Neuronal stem cell (in vitro differentiated cells): Measurements from ENCODE around the gene NUP98.
"Not testable (repeated sequence)": the region's sequence is repeated elsewhere in the genome, so short reads cannot be mapped to it uniquely, and the experiment has no call there.

Source experiments
- DNase-seq: peaks from one replicate; pipeline ENCODE4 v3.0.0-alpha.2; 2013; ENCODE audit warnings: low spot score
- H2AFZ ChIP-seq: one replicate; pipeline ENCODE4 v1.6.1; 2013; ENCODE audit warnings: mild to moderate bottlenecking, low read length, inconsistent platforms
- H2AK5ac ChIP-seq: 2 replicates; pipeline ENCODE4 v1.6.1; 2013; ENCODE audit warnings: low read depth, mild to moderate bottlenecking, inconsistent platforms, low read length, moderate library complexity, mixed read lengths
- H2BK120ac ChIP-seq: 2 replicates; pipeline ENCODE4 v1.6.1; 2013; ENCODE audit warnings: low read depth, mild to moderate bottlenecking, inconsistent platforms, low read length, moderate library complexity, mixed read lengths
- H2BK12ac ChIP-seq: one replicate; pipeline ENCODE4 v1.6.1; 2013; ENCODE audit warnings: low read length, inconsistent platforms
- H2BK15ac ChIP-seq: 2 replicates; pipeline ENCODE4 v1.6.1; 2013; ENCODE audit warnings: mild to moderate bottlenecking, low read length, inconsistent platforms, mixed read lengths
- H2BK5ac ChIP-seq: one replicate; pipeline ENCODE4 v1.6.1; 2013; ENCODE audit warnings: inconsistent platforms, mild to moderate bottlenecking, low read length, moderate library complexity
- H3K14ac ChIP-seq: one replicate; pipeline ENCODE4 v1.6.1; 2013; ENCODE audit warnings: low read length, inconsistent platforms
- H3K18ac ChIP-seq: 2 replicates; pipeline ENCODE4 v1.6.1; 2013; ENCODE audit warnings: low read length, inconsistent platforms
- H3K23ac ChIP-seq: 2 replicates; pipeline ENCODE4 v1.6.1; 2013; ENCODE audit warnings: low read depth, mild to moderate bottlenecking, mixed read lengths, low read length, inconsistent platforms; ENCODE audit not compliant: poor library complexity
- H3K27ac ChIP-seq: replicated peaks from 3 replicates; pipeline ENCODE4 v1.5.1; 2013; ENCODE audit warnings: low read length, inconsistent platforms
- H3K27me3 ChIP-seq, 3 experiments: 2 replicates each; pipeline ENCODE4 v1.6.1; 2013; ENCODE audit warnings: low read length in 3 of 3, mild to moderate bottlenecking in 2 of 3, inconsistent platforms in 1 of 3, low read depth in 1 of 3, mixed read lengths in 1 of 3, moderate library complexity in 1 of 3; ENCODE audit not compliant: control insufficient read depth in 3 of 3, insufficient read depth in 3 of 3
- H3K36me3 ChIP-seq, 2 donors: replicated peaks in 1 of 2; 2 replicates each; pipeline ENCODE4 v1.6.1; 2013; ENCODE audit warnings: low read length in 2 of 2; ENCODE audit not compliant: control insufficient read depth in 2 of 2, insufficient read depth in 2 of 2
- H3K4ac ChIP-seq: 2 replicates; pipeline ENCODE4 v1.6.1; 2013; ENCODE audit warnings: inconsistent platforms, mild to moderate bottlenecking, low read length, moderate library complexity
- H3K4me1 ChIP-seq, 2 donors: 1 replicate in 1 of 2; 2 replicates in 1 of 2; pipeline ENCODE4 v1.6.1; 2013; ENCODE audit warnings: low read length in 2 of 2, low read depth in 1 of 2; ENCODE audit not compliant: control insufficient read depth in 2 of 2, insufficient read depth in 1 of 2
- H3K4me2 ChIP-seq: one replicate; pipeline ENCODE4 v1.6.1; 2013; ENCODE audit warnings: mild to moderate bottlenecking, low read length, inconsistent platforms; ENCODE audit not compliant: insufficient read depth, poor library complexity, severe bottlenecking
- H3K4me3 ChIP-seq, 2 donors: 2 replicates each; pipeline ENCODE4 v1.5.1; 2013; ENCODE audit warnings: low read length in 2 of 2, mild to moderate bottlenecking in 2 of 2, inconsistent platforms in 1 of 2, moderate library complexity in 1 of 2
- H3K79me1 ChIP-seq: one replicate; pipeline ENCODE4 v1.6.1; 2013; ENCODE audit warnings: low read depth, mild to moderate bottlenecking, inconsistent platforms, low read length, moderate library complexity
- H3K9ac ChIP-seq: one replicate; pipeline ENCODE4 v1.6.1; 2013; ENCODE audit warnings: mild to moderate bottlenecking, low read depth, low read length, inconsistent platforms; ENCODE audit not compliant: poor library complexity
- H3K9me3 ChIP-seq, 2 donors: replicated peaks in 1 of 2; 2 replicates each; pipeline versions ENCODE3 to v1.6.1; 2013; ENCODE audit warnings: low read length in 2 of 2, mild to moderate bottlenecking in 2 of 2, inconsistent platforms in 1 of 2, low read depth in 1 of 2, mixed read lengths in 1 of 2, moderate library complexity in 1 of 2; ENCODE audit not compliant: control insufficient read depth in 2 of 2, insufficient read depth in 1 of 2
- H4K8ac ChIP-seq: one replicate; pipeline ENCODE4 v1.6.1; 2013; ENCODE audit warnings: low read depth, mild to moderate bottlenecking, inconsistent platforms, low read length, moderate library complexity
- H4K91ac ChIP-seq: one replicate; pipeline ENCODE4 v1.6.1; 2013; ENCODE audit warnings: low read length, low read depth, mild to moderate bottlenecking, inconsistent platforms; ENCODE audit not compliant: poor library complexity
- WGBS, 2 donors: extraction: QIAGEN DNeasy Blood & Tissue Kit; methylation state at CpG; one replicate each; pipeline ENCODE4 v1.1.7; 2013; ENCODE audit warnings: missing lambda C conversion rate in 2 of 2, mixed read lengths in 1 of 2; ENCODE audit not compliant: insufficient read length in 2 of 2, insufficient replicate concordance in 1 of 2; ENCODE audit errors: extremely low coverage in 2 of 2; 5-methylcytosine and 5-hydroxymethylcytosine counted together

NUP98 gene

DNA sequence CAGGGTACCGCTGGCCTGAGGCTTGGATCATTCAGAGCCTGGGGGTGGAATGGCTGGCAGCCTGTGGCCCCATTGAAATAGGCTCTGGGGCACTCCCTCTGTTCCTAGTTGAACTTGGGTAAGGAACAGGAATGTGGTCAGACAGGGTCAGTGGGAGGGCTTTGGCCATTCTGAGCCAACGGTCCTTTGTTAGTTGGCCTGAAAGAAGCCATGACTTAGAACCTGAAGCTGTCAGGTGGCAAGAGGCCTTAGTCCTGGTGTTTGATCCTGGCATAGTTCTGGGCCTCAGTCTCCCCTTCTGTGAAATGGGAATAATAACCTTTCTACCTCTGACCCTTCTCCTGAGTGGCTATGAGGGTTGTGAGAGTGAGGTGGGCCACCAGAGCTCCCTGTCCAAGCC lies 19.3 kb upstream of the NUP98 start:
- Histone ChIP-seq H2BK15ac (no peak overlapping the region), H3K27me3 (no peaks in the 10 kb centered on the region), H3K27ac (no peak overlapping the region)

GRCh38 chr11:3815845-3816244 lies 18.5 kb upstream of the NUP98 start:
- WGBS, 2 donors = no CpG with 5 or more reads among the region's 4 CpGs
- no peak overlapping the region for H3K9ac ChIP-seq
- no peak overlapping the region for H3K14ac ChIP-seq
- no peaks in the 10 kb centered on the region for H3K79me1 ChIP-seq
- H2BK120ac ChIP-seq = no peak overlapping the region
- H4K91ac ChIP-seq = no peak overlapping the region
- no peak overlapping the region for H2AFZ ChIP-seq
- H3K36me3 ChIP-seq = peaks cover 0 to 14% of the 10 kb centered on the region in 2 donors
- no peak overlapping the region for H3K4me2 ChIP-seq
- H2BK15ac ChIP-seq = no peak overlapping the region
- no peak overlapping the region for H3K18ac ChIP-seq
- H4K8ac ChIP-seq = no peak overlapping the region
- H2BK5ac ChIP-seq = no peak overlapping the region
- H3K27me3 ChIP-seq = no peaks in the 10 kb centered on the region
- no peak overlapping the region for H3K4me3 ChIP-seq
- H3K27ac ChIP-seq = no peak overlapping the region
- no peak overlapping the region for H2AK5ac ChIP-seq
- no peak for DNase-seq
- H3K9me3 ChIP-seq = no peaks in the 10 kb centered on the region
- no peak overlapping the region for H2BK12ac ChIP-seq
- H3K4ac ChIP-seq = no peak overlapping the region
- no peaks in the 10 kb centered on the region for H3K4me1 ChIP-seq
- no peak overlapping the region for H3K23ac ChIP-seq

More for the DNA sequence above, 19.3 kb upstream of the NUP98 start:
- no peak overlapping the region for H2BK120ac ChIP-seq
- no peak overlapping the region for H3K14ac ChIP-seq
- no peaks in the 10 kb centered on the region for H3K79me1 ChIP-seq
- H3K4me2 ChIP-seq = no peak overlapping the region
- H4K8ac ChIP-seq = no peak overlapping the region
- H2AFZ ChIP-seq = no peak overlapping the region
- H3K9me3 ChIP-seq = no peaks in the 10 kb centered on the region
- WGBS, 2 donors = no CpG with 5 or more reads among the region's 2 CpGs
- no peak overlapping the region for H3K9ac ChIP-seq
- no peak overlapping the region for H4K91ac ChIP-seq
- H3K4ac ChIP-seq = no peak overlapping the region
- peaks cover 0 to 15% of the 10 kb centered on the region in 2 donors for H3K36me3 ChIP-seq
- peak overlapping the region; percentile 4 for H3K23ac ChIP-seq
- H2BK12ac ChIP-seq = no peak overlapping the region
- DNase-seq = no peak
- no peak overlapping the region for H2BK5ac ChIP-seq
- H3K4me1 ChIP-seq = no peaks in the 10 kb centered on the region
- H3K4me3 ChIP-seq = no peak overlapping the region
- no peak overlapping the region for H3K18ac ChIP-seq
- no peak overlapping the region for H2AK5ac ChIP-seq

DNA sequence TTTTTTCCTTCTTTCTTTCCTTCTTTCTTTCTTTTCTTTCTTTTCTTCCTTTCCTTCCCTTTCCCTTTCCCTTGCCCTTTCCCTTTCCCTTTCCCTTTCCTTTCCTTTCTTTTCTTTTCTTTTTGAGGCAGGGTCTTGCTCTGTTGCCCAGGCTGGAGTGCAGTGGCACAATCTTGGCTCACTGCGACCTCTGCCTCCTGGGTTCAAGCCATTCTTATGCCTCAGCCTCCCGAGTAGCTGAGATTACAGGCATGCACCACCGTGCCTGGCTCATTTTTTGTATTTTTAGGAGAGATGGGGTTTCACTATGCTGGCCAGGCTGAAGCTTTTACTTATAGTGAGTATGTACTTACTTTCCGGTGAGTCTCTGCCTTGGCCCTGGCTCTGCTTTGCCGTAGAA lies 17.5 kb upstream of the NUP98 start:
- WGBS, 2 donors = no CpG with 5 or more reads among the region's 5 CpGs
- not testable (repeated sequence) for H4K8ac ChIP-seq, H3K9ac ChIP-seq

GRCh38 chr11:3810951-3811350 lies 13.6 kb upstream of the NUP98 start:
- WGBS, 2 donors = no CpG with 5 or more reads among the region's 4 CpGs
- Histone ChIP-seq H3K18ac (no peak overlapping the region), H3K4ac (no peak overlapping the region), H3K14ac (no peak overlapping the region), H4K91ac (no peak overlapping the region), H4K8ac (no peak overlapping the region), H2BK15ac (no peak overlapping the region), H2BK12ac (no peak overlapping the region), H3K4me3 (no peak overlapping the region), H3K23ac (no peak overlapping the region), H3K4me2 (no peak overlapping the region), H3K79me1 (peaks cover 6% of the 10 kb centered on the region), H2BK5ac (no peak overlapping the region), H2AFZ (no peak overlapping the region), H3K27ac (no peak overlapping the region), H3K9me3 (no peaks in the 10 kb centered on the region), H3K36me3 (peaks cover 0 to 8% of the 10 kb centered on the region in 2 donors), H3K4me1 (peaks cover 2 to 9% of the 10 kb centered on the region in 2 donors), H3K9ac (peak overlapping the region; percentile 51), H3K27me3 (no peaks in the 10 kb centered on the region), H2AK5ac (no peak overlapping the region), H2BK120ac (no peak overlapping the region)
- no peak for DNase-seq

More for the DNA sequence above, 17.5 kb upstream of the NUP98 start:
- DNase-seq, H2AFZ ChIP-seq, H3K14ac ChIP-seq, H3K23ac ChIP-seq, H3K4me1 ChIP-seq, H3K27ac ChIP-seq, H3K79me1 ChIP-seq, H3K4me3 ChIP-seq, H2BK120ac ChIP-seq, H2BK5ac ChIP-seq, H2AK5ac ChIP-seq, H2BK15ac ChIP-seq, H3K18ac ChIP-seq, H4K91ac ChIP-seq, H2BK12ac ChIP-seq, H3K9me3 ChIP-seq, H3K27me3 ChIP-seq, H3K4ac ChIP-seq, H3K4me2 ChIP-seq: not testable (repeated sequence)
- H3K36me3 ChIP-seq = peaks cover 0 to 12% of the 10 kb centered on the region in 2 donors
